Endothelial cell of umbilical vein (primary cell): ENCODE data around the gene MYCT1. TPM values are rescaled to one million over a fixed set of nuclear protein-coding genes. Genes with fewer than 3 reads are reported as not detected.

ENCODE experiments used
- BruUV-seq: library from RNA; stranded (reverse); fragments of 400-500 nt; replicated peaks from 2 replicates; lab custom pipeline; 2021; lab: Mats Ljungman, UMichigan
- CTCF ChIA-PET: fragments of 300-600, 350-600 bp; sonication (Branson Sonifier 250); formaldehyde crosslinking; loops from one replicate; lab custom pipeline; 2021; ENCODE audit warnings: antibody characterized with exemption, inconsistent platforms; lab: Charles Lee
- POLR2A ChIA-PET: fragments of 300-600, 350-600 bp; sonication (Branson Sonifier 250); formaldehyde crosslinking; loops from one replicate; lab custom pipeline; 2021; ENCODE audit warnings: antibody characterized with exemption, inconsistent platforms; lab: Charles Lee
- DNase-seq: peaks from one replicate; pipeline ENCODE4 v3.0.0-alpha.2; 2011; ENCODE audit warnings: low read depth, low spot score
- FAIRE-seq: peaks from 2 replicates; lab custom pipeline; 2011; peaks lifted over from hg19 to GRCh38; lab: Jason Lieb, UNC
- H2AFZ ChIP-seq: 2 replicates; pipeline ENCODE4 v1.6.0; 2012; ENCODE audit warnings: low read depth, low read length, control low read depth, inconsistent platforms
- H3K27ac ChIP-seq: 2 replicates; pipeline ENCODE4 v1.5.1; 2011; ENCODE audit warnings: low read depth, mild to moderate bottlenecking, control low read depth, low read length, moderate library complexity; ENCODE audit not compliant: insufficient read depth
- H3K27me3 ChIP-seq, 2 experiments: 2 replicates each; pipeline versions ENCODE4 v1.6.0 to v1.6.1; 2011; ENCODE audit warnings: low read length in 2 of 2, mixed read lengths in 1 of 2; ENCODE audit not compliant: control insufficient read depth in 2 of 2, insufficient read depth in 2 of 2
- H3K36me3 ChIP-seq, 2 experiments: 2 replicates in 1 of 2; 3 replicates in 1 of 2; pipeline ENCODE4 v1.5.1; 2011; ENCODE audit warnings: low read length in 2 of 2, mild to moderate bottlenecking in 1 of 2, moderate library complexity in 1 of 2; ENCODE audit not compliant: control insufficient read depth in 2 of 2, insufficient read depth in 2 of 2; ENCODE audit errors: extremely low read depth in 1 of 2
- H3K4me1 ChIP-seq: 3 replicates; pipeline ENCODE4 v1.5.1; 2011; ENCODE audit warnings: mild to moderate bottlenecking, low read length; ENCODE audit not compliant: control insufficient read depth, insufficient read depth; ENCODE audit errors: extremely low read depth
- H3K4me2 ChIP-seq: 2 replicates; pipeline ENCODE4 v1.6.1; 2011; ENCODE audit warnings: low read length, control low read depth, mixed read lengths; ENCODE audit not compliant: insufficient read depth
- H3K4me3 ChIP-seq, 3 experiments: fragments of 200-600 bp in 1 of 3; sonication (generic), shearing (Covaris generic) in 1 of 3; replicated peaks in 1 of 3; 2 replicates each; pipeline ENCODE4 v1.5.1; 2011 to 2016; ENCODE audit warnings: control low read depth in 3 of 3, low read length in 3 of 3, mild to moderate bottlenecking in 2 of 3, inconsistent platforms in 1 of 3, low read depth in 1 of 3, moderate library complexity in 1 of 3; ENCODE audit not compliant: insufficient read depth in 1 of 3
- H3K79me2 ChIP-seq: 2 replicates; pipeline ENCODE4 v1.6.0; 2012; ENCODE audit warnings: low read length, inconsistent platforms; ENCODE audit not compliant: control insufficient read depth, insufficient read depth
- H3K9ac ChIP-seq: replicated peaks from 2 replicates; pipeline ENCODE3; 2011; ENCODE audit warnings: low read length, control low read depth; ENCODE audit not compliant: insufficient read depth; ENCODE audit errors: extremely low read depth
- H3K9me1 ChIP-seq: replicated peaks from 3 replicates; pipeline ENCODE4 v1.6.0; 2011; ENCODE audit warnings: mild to moderate bottlenecking, low read length; ENCODE audit not compliant: control insufficient read depth, insufficient read depth; ENCODE audit errors: extremely low read depth
- H3K9me3 ChIP-seq: replicated peaks from 2 replicates; pipeline ENCODE4 v1.5.1; 2012; ENCODE audit warnings: low read length, inconsistent platforms; ENCODE audit not compliant: control insufficient read depth, insufficient read depth
- H4K20me1 ChIP-seq: replicated peaks from 2 replicates; pipeline ENCODE3; 2011; ENCODE audit warnings: mild to moderate bottlenecking, low read length; ENCODE audit not compliant: control insufficient read depth, insufficient read depth; ENCODE audit errors: extremely low read depth
- CTCF ChIP-seq, 2 donors: IDR thresholded peaks; 1 replicate in 1 of 2; 2 replicates in 1 of 2; pipeline ENCODE4 v1.5.1; 2011; ENCODE audit warnings: low read length in 2 of 2, mild to moderate bottlenecking in 2 of 2, moderate library complexity in 2 of 2, control low read depth in 1 of 2, inconsistent platforms in 1 of 2, low read depth in 1 of 2; ENCODE audit not compliant: insufficient read depth in 1 of 2; ENCODE audit errors: extremely low read depth in 1 of 2
- EZH2 ChIP-seq: IDR thresholded peaks from 2 replicates; pipeline ENCODE4 v1.6.1; 2012; ENCODE audit warnings: borderline replicate concordance, low read depth, mild to moderate bottlenecking, moderate library complexity, low read length, inconsistent platforms; ENCODE audit not compliant: severe bottlenecking
- FOS ChIP-seq: IDR thresholded peaks from 2 replicates; pipeline ENCODE4 v1.6.1; 2011; ENCODE audit warnings: mild to moderate bottlenecking, low read length, moderate library complexity, borderline replicate concordance; ENCODE audit not compliant: insufficient read depth
- GATA2 ChIP-seq: IDR thresholded peaks from 2 replicates; pipeline ENCODE4 v1.7.0; 2011; ENCODE audit warnings: low read depth, mild to moderate bottlenecking, moderate library complexity, mixed read lengths, low read length; ENCODE audit not compliant: insufficient read length, insufficient read depth
- JUN ChIP-seq: IDR thresholded peaks from 2 replicates; pipeline ENCODE4 v1.6.1; 2011; ENCODE audit warnings: borderline replicate concordance, low read depth; ENCODE audit not compliant: insufficient read length, insufficient read depth
- MAX ChIP-seq: IDR thresholded peaks from 2 replicates; pipeline ENCODE4 v1.6.1; 2011; ENCODE audit not compliant: insufficient read depth, insufficient read length
- MYC ChIP-seq: IDR thresholded peaks from one replicate; pipeline ENCODE4 v1.6.1; 2011; ENCODE audit warnings: mild to moderate bottlenecking, low read depth, low read length
- POLR2A ChIP-seq: IDR thresholded peaks from 2 replicates; pipeline ENCODE4 v1.6.1; 2012; ENCODE audit warnings: low read depth, mild to moderate bottlenecking, control low read depth, low read length
- POLR2AphosphoS5 ChIP-seq: IDR thresholded peaks from 2 replicates; pipeline ENCODE4 v1.6.1; 2012; ENCODE audit warnings: low read depth, mild to moderate bottlenecking, control low read depth, low read length, moderate library complexity; ENCODE audit not compliant: insufficient read depth
- dilution Hi-C: fragments of 300-500 bp; cut with MboI; formaldehyde crosslinking; loops from one replicate; pipeline ENCODE4 v1.15.0; 2019; ENCODE audit warnings: low sequenced_read_pairs; ENCODE audit not compliant: extremely low pct_ligation_motif_present
- intact Hi-C: fragments of 100-400 bp; cut with micrococcal nuclease; formaldehyde crosslinking; loops from one replicate; pipeline ENCODE4 v1.10.0; 2022
- polyA plus RNA-seq, 4 experiments: library from polyadenylated mRNA; depleted of rRNA in 3 of 4; stranded (reverse) in 3 of 4; unstranded in 1 of 4; fragments of >200 nt; gene quantifications; 2 replicates each; pipeline versions ENCODE4 v1.2.1 to v1.2.3, GENCODE V29; 2011 to 2012; ENCODE audit warnings: missing spikeins in 1 of 4
- total RNA-seq: library from RNA; stranded (reverse); gene quantifications from 2 replicates; pipeline ENCODE4 v1.2.3, GENCODE V29; 2021

MYCT1 gene
- total and polyA plus RNA-seq, 2 donors (not counting 3 experiments of a cell fraction or from before 2014, with no cell fraction given), result 110 to 119 TPM

GRCh38 chr6:152769993-152770392, 72.3 kb downstream of the MYCT1 start:
- CTCF ChIA-PET, result interaction anchor here (1.1 to 1.7 kb wide), 4 partner anchors 15 to 178 kb away, joined by 3 to 5 read pairs (median 4); no protein-coding TSS in a partner anchor

More at GRCh38 chr6:152769993-152770392, 72.3 kb downstream of the MYCT1 start:
- Histone ChIP-seq H3K4me3 (no peak overlapping the region), H3K79me2 (no peaks in the 10 kb centered on the region), H3K4me2 (no peak overlapping the region), H3K9ac (no peak overlapping the region), H3K27me3 (no peaks in the 10 kb centered on the region), H3K4me1 (peaks cover 3% of the 10 kb centered on the region), H3K36me3 (no peaks in the 10 kb centered on the region), H3K27ac (no peak overlapping the region), H3K9me3 (no peaks in the 10 kb centered on the region), H2AFZ (no peak overlapping the region), H3K9me1 (no peaks in the 10 kb centered on the region), H4K20me1 (no peaks in the 10 kb centered on the region)
- POLR2A ChIA-PET, result no interaction called here
- intact Hi-C loops (no loop called here), dilution Hi-C loops (no loop called here)
- no peak for TF ChIP-seq EZH2
- no peak for TF ChIP-seq CTCF (IDR thresholded peaks at IDR 0.05; ENCODE audit: extremely low read depth in 1 of 2, insufficient read depth in 1 of 2, low read depth in 1 of 2, low read length in 2 of 2)
- no peak for TF ChIP-seq MAX
- TF ChIP-seq MYC, result no peak
- TF ChIP-seq FOS, result no peak
- TF ChIP-seq JUN, result no peak
- TF ChIP-seq POLR2AphosphoS5, result no peak
- TF ChIP-seq GATA2, result no peak
- TF ChIP-seq POLR2A, result no peak
- no peak for DNase-seq
- no TSS peak for BruUV-seq
- no peak for FAIRE-seq
